Fibroblast of peridontal ligament (primary cell): Measurements from ENCODE around the gene GJC2.

Source experiments
- DNase-seq: peaks from one replicate; pipeline ENCODE4 v3.0.0-alpha.2; 2010; ENCODE audit errors: extremely low read depth

Gene GJC2

GRCh38 chr1:228190182-228190581, 40.5 kb downstream of the GJC2 start:
- DNase-seq = no peak

- no peak for DNase-seq
These were observed 41.0 kb downstream of the GJC2 start for GRCh38 chr1:228190778-228191177.

GRCh38 chr1:228194436-228194835, 44.7 kb downstream of the GJC2 start:
- no peak for DNase-seq

- no peak for DNase-seq
These were observed 45.4 kb downstream of the GJC2 start for GRCh38 chr1:228194921-228195812.

GRCh38 chr1:228197555-228198147, 47.9 kb downstream of the GJC2 start:
- DNase-seq = no peak

- peak; percentile 7 for DNase-seq
These were observed 49.4 kb downstream of the GJC2 start for GRCh38 chr1:228198977-228199590.

GRCh38 chr1:228204958-228205357, 55.2 kb downstream of the GJC2 start:
- DNase-seq = peak; percentile 13

- no peak for DNase-seq
These were observed 56.1 kb downstream of the GJC2 start for GRCh38 chr1:228205526-228206436.

GRCh38 chr1:228206582-228207351, 57.0 kb downstream of the GJC2 start:
- DNase-seq = no peak

GRCh38 chr1:228207381-228207810, 57.7 kb downstream of the GJC2 start:
- DNase-seq = no peak

- no peak for DNase-seq
These were observed 58.4 kb downstream of the GJC2 start, which contains the start of gene OBSCN for GRCh38 chr1:228207851-228208821. Gene OBSCN, plus strand, starts transcription at chr1:228208044. Its CDS starts 3,740 bp downstream, at chr1:228211784.

GRCh38 chr1:228208831-228209551, 59.3 kb downstream of the GJC2 start:
- DNase-seq = no peak
